ENCODE results near the gene KCP. TPM values are rescaled to one million over a fixed set of nuclear protein-coding genes. Genes with fewer than 3 reads are reported as not detected.

KCP gene
- total RNA-seq, 1 experiment from 2014 or later = 2.7 TPM

- no peak for DNase-seq (ENCODE audit: low spot score)
- CTCF ChIA-PET = interaction anchor here (0.6 to 6.6 kb wide), 16 partner anchors 10 to 387 kb away, joined by 3 to 149 read pairs (median 4); no protein-coding TSS in a partner anchor
- TF ChIP-seq NR2C2 (CRISPR knock-in tag; IDR thresholded peaks at IDR 0.05) = no peak
- Mint-ChIP-seq H3K4me1 (peaks cover 25% of the 10 kb centered on the region), H3K27ac (0 out of 2 replicates have a peak overlapping the region, but pooled peaks have one; percentile 0), H3K36me3 (peaks cover 9% of the 10 kb centered on the region), H3K4me3 (peak overlapping the region; percentile 98), H3K27me3 (ENCODE audit: low read depth) (peaks cover 9% of the 10 kb centered on the region), H3K9me3 (no peaks in the 10 kb centered on the region)
- no peak for ATAC-seq
- POLR2A ChIA-PET = interaction anchor here (0.7 to 1.1 kb wide), 3 partner anchors 21 to 71 kb away, joined by 3 to 6 read pairs (median 3); partner anchors contain the start of gene KCP
These were observed 48.4 kb downstream of the KCP start for GRCh38 chr7:128861957-128862570.

GRCh38 chr7:128860158-128861073 lies 50.1 kb downstream of the KCP start:
- H3K4me3 Mint-ChIP-seq = no peak overlapping the region
- no peak for DNase-seq (ENCODE audit: low spot score)
- no peaks in the 10 kb centered on the region for H3K9me3 Mint-ChIP-seq
- peaks cover 4% of the 10 kb centered on the region for H3K27me3 Mint-ChIP-seq (ENCODE audit: low read depth)
- peak overlapping the region; percentile 36; the same call in 1 of the 2 replicates for H3K27ac Mint-ChIP-seq
- peaks cover 4% of the 10 kb centered on the region for H3K36me3 Mint-ChIP-seq
- POLR2A ChIA-PET = interaction anchor here (0.6 kb wide), 2 partner anchors 146 to 840 kb away, joined by 3 read pairs; no protein-coding TSS in a partner anchor
- ATAC-seq = peak; percentile 11
- H3K4me1 Mint-ChIP-seq = peaks cover 25% of the 10 kb centered on the region
- CTCF ChIA-PET = interaction anchor here (0.7 to 6.6 kb wide), 20 partner anchors 8 to 399 kb away, joined by 3 to 149 read pairs (median 4); partner anchors contain the start of gene KCP
- TF ChIP-seq ZNF317 (CRISPR knock-in tag; IDR thresholded peaks at IDR 0.05; ENCODE audit: borderline replicate concordance, low read depth) (no peak), ZNF512 (CRISPR knock-in tag; IDR thresholded peaks at IDR 0.05; ENCODE audit: borderline replicate concordance) (no peak), SMAD3 (CRISPR knock-in tag; IDR thresholded peaks at IDR 0.05; ENCODE audit: borderline replicate concordance) (no peak), ZNF138 (CRISPR knock-in tag; conservative IDR thresholded peaks at IDR 0.05) (no peak), ZNF425 (CRISPR knock-in tag; conservative IDR thresholded peaks at IDR 0.05) (no peak), NR2C2 (CRISPR knock-in tag; IDR thresholded peaks at IDR 0.05) (no peak), CBFB (CRISPR knock-in tag; IDR thresholded peaks at IDR 0.05; ENCODE audit: low read depth) (no peak), E2F4 (CRISPR knock-in tag; IDR thresholded peaks at IDR 0.05; ENCODE audit: borderline replicate concordance, low read depth) (no peak), KAT7 (CRISPR knock-in tag; IDR thresholded peaks at IDR 0.05; ENCODE audit: borderline replicate concordance) (no peak), E2F1 (CRISPR knock-in tag; IDR thresholded peaks at IDR 0.05) (no peak), SOX15 (CRISPR knock-in tag; IDR thresholded peaks at IDR 0.05) (no peak), CTCF (IDR thresholded peaks at IDR 0.05) (no peak), ZNF532 (CRISPR knock-in tag; IDR thresholded peaks at IDR 0.05; ENCODE audit: borderline replicate concordance) (no peak), ELF4 (CRISPR knock-in tag; IDR thresholded peaks at IDR 0.05; ENCODE audit: low read depth) (no peak), JAZF1 (CRISPR knock-in tag; IDR thresholded peaks at IDR 0.05) (no peak), ZBTB21 (CRISPR knock-in tag; IDR thresholded peaks at IDR 0.05; ENCODE audit: borderline replicate concordance) (no peak), TCF7 (CRISPR knock-in tag; IDR thresholded peaks at IDR 0.05; ENCODE audit: low read depth) (no peak)
